HEK293T (cell line): ENCODE data around the gene COL5A1.

Experiments
- BHLHE40 ChIP-seq: fragments of 450-650 bp; IDR thresholded peaks from 2 replicates; pipeline ENCODE4 v1.6.1; 2016; ENCODE audit warnings: mild to moderate bottlenecking, moderate library complexity, borderline replicate concordance
- FOXK2 ChIP-seq: fragments of 450-650 bp; IDR thresholded peaks from 2 replicates; pipeline ENCODE4 v1.6.1; 2016; ENCODE audit warnings: mild to moderate bottlenecking
- SP1 ChIP-seq: fragments of 450-650 bp; IDR thresholded peaks from 2 replicates; pipeline ENCODE4 v1.6.1; 2017
- SUZ12 ChIP-seq: fragments of 450-650 bp; IDR thresholded peaks from 2 replicates; pipeline ENCODE4 v1.6.1; 2016; ENCODE audit warnings: mild to moderate bottlenecking
- TARDBP ChIP-seq: fragments of 450-650 bp; IDR thresholded peaks from 2 replicates; pipeline ENCODE4 v1.6.1; 2016

DNA sequence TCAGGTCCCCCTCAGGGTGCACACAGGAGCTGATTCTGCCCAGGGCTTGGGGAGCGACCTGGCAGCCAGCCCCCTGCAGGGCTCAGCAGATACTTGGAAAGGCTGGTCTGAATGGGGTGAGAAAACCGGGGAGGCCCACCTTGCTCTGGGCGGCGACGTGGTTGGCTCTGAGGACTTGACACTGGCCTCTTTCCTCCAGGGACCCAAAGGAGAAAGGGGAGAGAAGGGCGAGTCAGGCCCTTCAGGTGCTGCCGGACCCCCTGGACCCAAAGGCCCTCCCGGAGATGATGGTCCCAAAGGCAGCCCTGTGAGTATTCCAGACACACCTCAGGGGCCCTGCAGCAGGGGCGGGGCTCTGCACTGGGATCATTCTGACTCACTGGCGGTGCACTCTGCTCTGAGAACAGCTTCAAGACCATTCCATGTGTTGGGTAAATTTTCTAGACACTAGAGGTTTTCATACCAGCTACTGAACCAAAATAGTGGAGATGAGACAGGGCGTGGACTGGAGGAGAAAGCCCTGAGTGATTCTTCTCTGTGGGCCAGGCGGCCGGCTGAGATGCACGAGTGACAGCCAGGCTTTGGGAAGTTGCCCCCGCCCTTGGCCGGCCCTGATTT is 173.1 kb downstream of the COL5A1 start:
- no peak for TF ChIP-seq FOXK2
- no peak for TF ChIP-seq BHLHE40
- no peak for TF ChIP-seq TARDBP
- no peak for TF ChIP-seq SUZ12
- no peak for TF ChIP-seq SP1
